Ramos (cell line): ENCODE data around the gene SPNS3.

Experiments used
- in situ Hi-C: fragments of 300-500 bp; cut with MboI; formaldehyde crosslinking; loops from one replicate; pipeline ENCODE4 v1.14.3; 2022; ENCODE audit warnings: low sequenced_read_pairs; ENCODE audit not compliant: unreplicated experiment

Gene SPNS3

DNA sequence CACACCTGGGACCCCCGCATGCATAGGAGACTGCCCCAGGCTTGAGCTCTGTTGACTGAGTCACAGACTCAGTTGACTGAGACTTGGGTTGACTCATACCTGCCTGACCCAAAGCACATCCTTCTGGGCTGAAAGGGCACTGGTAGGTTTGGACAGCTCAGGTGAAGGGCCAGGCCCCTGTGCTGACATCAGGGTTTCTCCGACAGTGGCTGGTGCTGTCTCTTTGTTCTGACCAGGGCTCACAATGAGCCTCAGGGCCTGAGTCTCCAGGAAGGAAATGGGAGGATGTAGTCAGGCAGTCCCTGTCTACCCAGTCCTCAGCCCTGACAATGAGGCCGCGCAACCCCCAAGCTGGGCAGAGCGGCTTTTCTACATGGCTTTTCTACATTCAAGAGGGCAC is 71.4 kb downstream of the SPNS3 start:
- in situ Hi-C loops: no loop called here

DNA sequence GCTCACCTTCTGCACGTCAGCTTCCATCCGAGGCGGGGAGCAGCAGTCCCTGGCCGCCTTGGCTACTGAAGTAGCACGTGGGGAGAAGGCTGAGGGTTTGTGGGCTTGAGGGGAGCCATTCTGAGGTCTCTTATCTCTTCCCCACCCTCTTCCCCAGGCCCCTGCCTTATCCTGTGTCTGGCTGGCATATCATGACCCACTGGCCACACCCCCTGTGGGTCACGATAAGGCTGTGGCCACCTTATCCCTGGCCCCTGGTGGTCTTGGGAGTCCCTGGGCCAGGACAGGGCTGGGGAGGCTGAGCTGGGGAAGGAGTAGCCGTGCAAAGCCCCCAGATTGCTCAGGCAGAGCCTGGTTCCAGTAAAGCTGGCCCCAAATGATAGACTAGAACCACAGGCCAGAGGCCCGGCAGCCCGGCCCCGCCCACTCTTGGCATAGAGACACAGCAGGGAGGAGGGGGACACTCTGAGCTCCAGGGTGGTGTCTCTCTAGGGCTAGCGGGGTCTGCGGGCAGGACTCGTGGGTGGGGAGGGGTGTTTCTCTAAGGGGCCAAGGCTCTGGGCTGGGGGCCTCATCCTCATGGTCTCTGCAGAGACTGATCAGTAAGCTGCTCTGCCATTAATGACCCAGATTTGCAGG is 72.6 kb downstream of the SPNS3 start:
- in situ Hi-C loops: no loop called here

DNA sequence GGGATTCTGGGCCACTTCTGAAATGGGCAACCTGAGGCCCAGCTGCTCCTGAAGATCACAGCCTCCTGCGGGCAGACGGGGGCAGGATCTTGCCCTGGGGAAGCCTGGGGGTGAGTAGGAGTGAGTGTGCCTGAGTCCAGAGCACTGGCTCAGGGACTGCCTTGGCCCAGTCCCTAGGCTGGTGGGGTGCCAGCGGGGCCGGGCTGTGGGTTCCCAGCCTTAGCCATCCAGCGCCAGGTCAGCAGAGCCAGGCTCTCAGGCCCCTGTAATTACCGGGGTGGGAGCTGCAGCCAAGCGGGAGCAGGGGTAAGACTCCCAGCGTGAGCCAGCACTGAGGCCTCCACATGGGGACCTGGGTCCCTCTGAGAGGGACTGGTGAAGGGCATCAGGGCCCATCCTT is 73.2 kb downstream of the SPNS3 start:
- in situ Hi-C loops: no loop called here

DNA sequence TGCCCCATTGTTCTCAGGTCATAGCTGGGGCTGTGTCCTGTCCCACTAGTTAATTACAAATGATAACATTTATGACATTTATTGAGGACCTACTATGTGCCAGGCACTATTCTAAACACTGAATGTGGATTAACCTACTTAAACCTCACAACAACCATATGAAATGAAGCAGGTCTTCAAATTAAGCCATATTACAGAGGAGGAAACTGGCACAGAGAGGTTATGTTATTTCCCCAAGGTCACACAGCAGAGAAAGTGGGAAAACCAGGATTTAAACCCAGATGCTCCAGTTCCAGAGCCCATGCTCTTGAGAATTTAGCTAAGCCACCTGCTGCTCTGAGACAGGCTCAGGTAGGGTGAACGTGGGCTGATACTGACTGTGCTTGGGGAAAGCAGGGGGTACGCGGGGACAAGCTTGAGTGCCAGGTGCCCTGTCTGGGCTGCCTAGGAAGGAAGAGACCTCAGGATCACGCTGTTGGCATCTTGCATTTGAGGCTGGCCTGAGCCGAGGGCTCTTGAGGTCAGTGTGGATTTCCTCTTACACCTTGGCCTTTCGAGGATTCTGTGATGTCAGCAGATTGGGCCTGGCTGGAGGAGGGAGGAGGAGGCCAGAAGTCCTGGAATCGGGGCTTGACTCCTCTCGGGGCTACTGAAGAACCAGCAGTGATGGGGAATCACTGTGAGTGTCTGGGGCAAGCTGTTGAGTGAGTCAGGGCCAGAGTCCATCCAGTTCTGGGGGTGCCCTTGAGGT is 73.8 kb downstream of the SPNS3 start:
- in situ Hi-C loops: no loop called here

DNA sequence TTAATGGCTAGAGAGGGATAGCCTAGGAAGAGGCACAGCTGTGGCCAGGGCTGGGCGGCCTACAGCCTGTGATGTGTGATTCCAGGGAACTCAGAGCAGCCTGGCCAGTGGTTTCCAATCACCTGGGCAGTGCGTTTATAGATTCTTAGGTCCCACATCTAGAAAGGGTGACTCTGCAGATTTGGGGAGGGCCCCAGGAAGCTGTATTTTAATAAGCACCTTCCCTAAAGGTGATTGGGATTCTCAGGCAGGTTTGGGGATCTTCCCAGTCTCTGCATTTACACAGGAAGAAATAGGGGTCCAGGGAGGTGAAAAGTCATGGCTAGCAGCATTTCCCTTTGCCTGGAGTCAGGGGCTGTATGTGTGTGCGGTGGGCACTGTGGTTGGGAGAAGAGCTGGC is 74.5 kb downstream of the SPNS3 start:
- in situ Hi-C loops: no loop called here

DNA sequence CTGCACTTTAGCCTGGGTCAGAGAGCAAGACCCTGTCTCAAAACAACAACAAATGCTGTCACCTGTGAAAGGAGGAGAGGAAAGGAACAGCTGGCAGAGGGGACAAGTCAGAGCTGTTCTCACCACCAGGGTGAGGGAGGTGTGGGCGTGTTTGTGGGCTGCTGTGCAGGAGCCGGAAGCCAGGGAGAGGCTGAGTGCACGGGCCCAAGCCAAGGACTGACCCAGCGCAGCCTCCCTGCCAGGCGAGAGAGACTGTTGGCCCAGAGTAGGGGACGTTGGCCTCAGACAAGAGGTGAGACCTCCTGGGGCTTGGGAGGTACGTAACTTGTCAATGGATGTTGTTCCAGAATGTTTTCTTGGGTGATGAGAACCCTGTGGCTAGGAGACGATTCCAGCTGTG is 75.7 kb downstream of the SPNS3 start:
- in situ Hi-C loops: no loop called here

DNA sequence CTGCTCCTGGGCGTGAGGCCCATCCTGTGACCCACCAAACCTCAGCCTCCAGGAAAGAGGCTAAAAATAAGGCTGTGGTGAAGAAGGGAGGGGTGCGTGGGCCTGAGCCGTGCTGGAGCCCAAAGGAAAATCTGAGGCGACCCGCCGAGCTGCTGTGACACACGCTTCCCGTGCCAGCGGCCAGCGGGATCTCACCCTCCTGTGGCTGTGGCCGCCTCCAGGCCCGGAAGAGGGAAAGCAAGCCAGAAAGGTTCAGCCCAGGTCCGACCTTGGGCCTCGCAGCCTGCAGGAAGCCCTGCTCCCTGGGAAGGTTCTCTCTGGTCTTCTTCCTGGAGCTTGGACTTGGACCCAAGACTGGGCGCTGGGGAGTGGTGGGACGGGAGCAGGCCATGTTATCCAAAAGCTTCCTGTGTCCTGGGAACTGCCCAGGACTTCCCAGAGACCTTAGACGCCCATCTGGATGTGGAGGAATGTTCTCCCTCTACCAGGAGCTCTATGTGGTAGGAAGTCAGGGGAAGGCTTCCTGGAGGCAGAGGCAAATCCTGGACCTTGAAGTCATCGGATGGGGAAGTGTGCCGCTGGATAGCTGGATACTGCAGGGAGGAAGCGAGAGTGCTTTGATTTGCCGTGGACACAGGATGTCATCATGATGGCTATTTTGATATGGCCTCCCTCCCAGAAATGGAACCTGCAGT is 76.3 kb downstream of the SPNS3 start:
- in situ Hi-C loops: no loop called here

DNA sequence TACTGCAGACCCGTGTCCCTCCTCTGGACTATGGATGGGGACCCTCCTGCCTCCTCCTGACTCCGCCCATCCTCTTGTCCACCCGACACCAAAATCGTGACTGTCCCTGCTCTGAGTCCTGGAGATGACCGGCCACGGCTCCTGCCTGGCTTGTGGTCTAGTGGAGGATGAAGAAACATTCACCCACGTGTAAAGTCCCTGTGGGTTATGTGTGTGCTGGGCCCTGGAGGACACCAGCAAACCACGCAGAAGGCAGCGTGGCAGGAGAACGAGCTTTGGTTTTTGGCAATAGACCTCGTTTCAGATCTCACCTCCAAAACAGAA is 76.8 kb downstream of the SPNS3 start:
- in situ Hi-C loops: no loop called here

DNA sequence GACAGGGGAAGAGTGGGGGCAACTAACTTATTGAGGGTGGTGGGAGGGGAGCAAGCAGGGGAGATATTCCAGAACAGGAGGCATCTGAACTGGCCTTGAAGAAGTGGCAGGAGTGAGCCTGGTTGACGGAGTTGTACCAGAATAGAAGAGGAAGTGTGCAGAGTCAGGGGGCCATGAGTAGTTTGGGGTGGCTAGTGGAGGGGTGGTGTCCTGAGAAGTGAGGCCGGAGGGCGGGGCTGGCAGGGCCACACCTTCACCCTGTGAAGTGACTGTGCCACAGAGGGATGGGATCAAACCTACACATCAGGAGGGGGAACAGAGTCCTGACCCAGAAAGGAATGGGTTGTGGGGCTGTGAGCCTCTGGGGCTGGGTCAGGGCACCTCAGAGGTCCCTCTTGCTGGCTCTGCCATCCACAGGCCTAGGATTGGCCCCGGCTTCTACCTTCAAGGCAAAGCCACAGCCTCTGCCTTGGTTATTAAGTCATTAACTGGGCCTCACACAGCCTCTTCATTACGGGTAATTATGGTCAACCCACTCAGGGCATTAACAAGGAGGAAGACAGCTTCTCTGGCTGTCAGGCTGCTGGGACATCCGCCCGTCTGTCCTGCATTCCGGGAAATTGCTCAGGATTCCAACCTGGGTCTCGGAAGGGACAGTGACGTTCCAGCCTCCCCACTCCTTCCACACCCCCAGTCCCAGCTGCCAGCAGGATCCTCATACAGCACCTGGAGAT is 77.6 kb downstream of the SPNS3 start:
- in situ Hi-C loops: no loop called here

DNA sequence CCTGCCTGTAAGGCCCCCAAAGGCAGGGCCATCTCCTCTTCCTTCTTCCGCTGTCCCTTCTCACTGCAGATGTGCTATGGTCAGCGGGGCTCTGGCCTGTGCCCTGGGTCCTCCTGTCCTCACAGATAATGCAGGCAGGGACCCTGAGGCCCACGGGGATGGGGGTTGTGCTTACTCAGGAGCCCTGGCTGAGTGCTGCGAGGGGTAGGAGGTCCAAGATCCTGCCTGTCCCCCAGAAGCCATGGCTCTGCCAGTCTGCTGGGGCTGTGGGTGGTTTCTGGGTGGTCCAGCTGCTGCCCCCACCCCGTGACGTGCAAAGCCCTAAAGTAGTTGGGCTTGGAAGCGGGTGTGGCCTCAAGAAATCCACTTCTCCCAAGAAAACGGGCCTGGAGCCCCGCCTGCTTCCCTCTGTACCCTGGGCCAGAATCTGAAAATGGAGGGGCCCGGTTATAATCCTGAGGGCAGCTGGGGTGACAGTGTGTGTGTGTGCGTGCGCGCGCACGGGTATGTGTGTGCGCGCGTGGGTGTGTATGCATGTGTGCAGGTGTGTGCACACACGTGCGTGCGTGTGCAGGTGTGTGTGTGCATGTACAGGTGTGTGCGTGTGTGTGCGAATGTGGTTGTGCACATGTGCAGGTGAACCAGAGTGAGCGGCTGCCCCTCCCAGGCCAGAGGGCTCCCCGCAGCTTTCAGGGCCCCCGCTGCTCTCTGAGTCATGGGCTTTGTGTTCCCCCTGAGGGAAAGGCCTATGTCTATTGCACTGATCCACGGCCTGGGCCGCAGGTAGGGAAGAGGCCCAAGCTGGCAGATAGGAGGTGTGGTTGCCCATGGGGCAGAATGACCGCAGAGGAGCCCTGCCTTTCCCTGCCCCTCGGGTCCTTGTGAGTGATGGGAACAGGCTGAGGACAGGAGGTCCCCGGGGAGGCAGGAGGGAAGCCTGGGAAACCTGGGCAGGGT is 78.7 kb downstream of the SPNS3 start:
- in situ Hi-C loops: no loop called here

DNA sequence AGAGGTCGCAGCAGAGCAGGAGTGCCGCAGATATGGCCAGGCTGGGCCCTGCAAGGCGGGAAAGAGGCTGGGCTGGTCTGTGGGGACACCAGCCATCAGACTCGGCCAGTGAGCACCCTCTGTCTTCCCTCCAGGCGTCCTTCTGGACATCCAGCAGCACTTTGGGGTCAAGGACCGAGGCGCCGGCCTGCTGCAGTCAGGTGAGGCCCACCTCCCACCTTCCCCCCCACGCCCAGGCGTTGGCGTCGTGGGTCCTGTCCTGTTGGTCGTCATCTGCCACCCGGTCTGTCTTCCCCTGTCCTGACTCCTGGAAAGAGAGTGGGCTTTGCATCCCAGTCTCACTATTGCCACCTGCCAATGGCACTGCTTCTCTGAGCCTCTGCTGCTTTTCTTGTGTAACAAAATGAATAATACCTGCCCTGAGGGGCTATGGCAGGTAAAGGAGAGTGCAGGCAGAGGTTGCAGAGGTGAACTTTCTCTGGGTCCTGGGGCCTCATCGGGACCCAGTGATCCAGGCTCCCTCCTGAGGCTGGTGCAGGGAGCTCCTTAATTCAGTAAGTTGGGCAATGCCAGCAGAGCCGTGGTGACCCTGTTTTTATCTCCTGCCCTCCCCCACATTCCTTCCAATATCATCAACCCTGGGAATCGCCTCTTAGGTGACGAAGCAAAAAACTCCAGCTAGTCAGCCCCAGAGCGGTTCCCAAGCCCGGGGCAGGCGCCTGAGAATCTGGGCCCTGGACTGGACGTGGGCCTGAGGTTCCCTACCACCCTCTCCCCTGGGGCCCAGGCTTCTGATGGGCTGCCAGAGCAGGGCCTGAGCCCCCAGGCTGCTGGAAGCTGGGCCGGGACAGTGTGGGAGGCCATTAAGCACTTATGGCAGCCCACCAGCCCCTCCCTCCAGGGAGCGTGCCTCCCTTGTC is 79.6 kb downstream of the SPNS3 start:
- in situ Hi-C loops: no loop called here

DNA sequence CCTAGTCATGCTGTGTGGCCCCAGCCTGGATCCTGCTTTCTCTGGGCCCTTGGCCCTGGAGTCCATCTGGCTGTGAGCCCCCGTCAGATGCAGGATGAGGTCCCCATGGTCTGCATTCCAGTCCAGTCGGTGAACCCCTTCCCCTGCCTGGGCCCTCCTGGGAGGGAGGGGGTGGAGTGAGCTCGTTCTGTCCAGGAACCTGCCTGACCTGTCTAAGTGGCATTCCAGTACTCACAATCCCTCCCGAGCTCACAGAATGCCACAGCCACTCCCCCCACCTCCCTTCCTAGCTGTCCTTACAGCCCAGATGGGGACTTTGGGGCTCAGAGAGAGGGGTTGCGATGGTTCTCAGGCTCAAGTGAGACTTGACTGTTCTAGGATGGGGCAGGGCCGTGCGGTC is 80.5 kb downstream of the SPNS3 start:
- in situ Hi-C loops: no loop called here

DNA sequence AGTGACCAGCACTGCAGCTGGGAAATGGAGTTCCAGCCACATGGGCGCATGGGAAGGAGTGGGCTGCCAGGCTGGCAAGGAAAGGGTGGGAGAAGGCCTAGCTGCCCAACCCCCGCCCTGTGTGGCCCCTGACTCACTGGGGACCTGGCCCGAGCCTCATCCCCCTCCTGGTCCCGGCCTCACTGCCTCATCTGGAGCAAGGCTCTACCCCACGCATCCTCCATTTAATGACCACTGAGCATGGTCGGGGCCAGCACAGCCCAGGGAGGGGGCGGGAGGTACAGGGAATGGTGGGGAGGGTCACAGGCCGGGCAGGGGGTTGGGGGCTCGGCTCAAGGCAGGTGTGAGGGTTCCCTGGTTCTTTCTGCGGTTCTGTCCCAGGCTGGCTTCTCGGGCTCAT is 81.0 kb downstream of the SPNS3 start:
- in situ Hi-C loops: no loop called here

DNA sequence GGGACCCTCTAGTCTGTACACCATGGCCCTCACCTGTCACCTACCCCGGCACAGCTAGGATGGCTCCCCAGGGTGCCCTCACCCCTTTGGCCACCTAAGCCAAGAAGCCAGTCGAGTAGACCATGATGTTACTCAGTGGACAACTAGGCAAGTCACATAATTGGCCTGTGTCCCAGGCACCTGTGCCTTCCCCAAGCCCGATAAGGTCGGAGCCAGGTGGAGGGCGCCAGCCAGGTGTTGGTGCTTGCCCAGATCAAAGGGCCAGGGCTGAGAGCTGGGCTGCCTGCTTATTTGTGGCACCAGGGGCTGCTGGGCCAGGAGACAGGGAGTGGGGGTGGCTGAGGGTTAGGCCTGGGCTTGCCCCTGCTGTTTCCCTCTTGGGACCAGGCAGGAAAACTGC is 81.8 kb downstream of the SPNS3 start:
- in situ Hi-C loops: no loop called here

DNA sequence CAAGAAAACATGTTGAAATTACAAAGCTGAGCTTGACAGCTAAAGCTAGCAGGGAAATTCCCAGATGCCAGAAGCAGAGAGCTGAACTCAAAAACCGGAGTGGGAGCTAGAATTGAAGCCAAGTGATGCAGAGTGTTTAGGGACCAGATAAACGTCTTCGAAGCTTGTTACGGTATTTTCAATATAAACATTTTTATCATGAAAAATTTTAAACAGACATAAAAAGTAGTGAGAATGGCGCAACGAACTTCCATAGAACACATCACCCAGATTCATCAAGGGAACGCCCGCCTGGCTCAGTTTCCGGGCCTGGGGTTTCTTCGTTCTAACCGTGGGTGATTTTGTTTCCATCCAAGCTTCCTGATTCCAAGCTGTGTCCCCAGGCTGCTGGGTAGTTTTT is 83.0 kb downstream of the SPNS3 start:
- in situ Hi-C loops: no loop called here

DNA sequence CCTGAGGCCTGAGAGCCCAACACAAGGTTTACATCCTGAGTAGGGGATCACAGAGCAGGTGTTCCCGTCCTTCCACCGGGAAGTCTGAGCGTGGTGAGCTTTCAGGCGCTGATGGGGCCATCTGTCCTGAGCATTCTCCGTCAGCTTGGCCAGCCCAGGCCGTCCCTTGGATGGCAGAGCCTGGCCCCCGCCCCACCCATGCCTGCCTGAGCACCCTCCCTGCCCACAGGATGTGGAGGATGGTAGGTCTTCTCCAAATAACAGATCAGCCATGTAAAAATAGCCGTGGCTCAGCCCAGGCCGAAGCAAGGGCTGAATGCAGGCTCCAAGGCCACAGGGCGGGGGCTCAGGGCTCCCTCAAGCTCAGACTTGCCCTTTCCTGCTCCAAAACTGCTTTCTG is 85.2 kb downstream of the SPNS3 start:
- in situ Hi-C loops: no loop called here

DNA sequence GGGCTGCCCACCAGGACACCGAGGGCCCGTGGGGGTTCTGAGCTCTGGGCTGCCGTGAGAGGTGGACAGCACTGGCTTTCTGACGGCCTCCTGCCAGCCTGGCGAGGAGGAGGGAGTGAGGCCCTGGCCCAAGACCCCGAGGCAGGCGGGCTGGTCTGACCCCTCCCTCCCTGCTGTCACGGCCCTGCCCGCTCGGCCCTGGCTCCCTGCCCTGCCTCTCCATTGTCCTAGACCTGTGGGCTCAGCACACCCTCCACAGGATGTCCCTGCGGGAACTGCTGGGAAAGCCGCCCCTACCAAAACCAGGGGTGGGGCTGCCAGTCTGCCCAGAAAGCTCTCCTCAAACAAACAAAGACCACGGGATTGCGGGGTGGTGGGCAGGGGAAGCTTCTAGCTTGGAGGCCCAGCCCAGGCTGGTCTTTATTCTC is 85.6 kb downstream of the SPNS3 start:
- in situ Hi-C loops: no loop called here

DNA sequence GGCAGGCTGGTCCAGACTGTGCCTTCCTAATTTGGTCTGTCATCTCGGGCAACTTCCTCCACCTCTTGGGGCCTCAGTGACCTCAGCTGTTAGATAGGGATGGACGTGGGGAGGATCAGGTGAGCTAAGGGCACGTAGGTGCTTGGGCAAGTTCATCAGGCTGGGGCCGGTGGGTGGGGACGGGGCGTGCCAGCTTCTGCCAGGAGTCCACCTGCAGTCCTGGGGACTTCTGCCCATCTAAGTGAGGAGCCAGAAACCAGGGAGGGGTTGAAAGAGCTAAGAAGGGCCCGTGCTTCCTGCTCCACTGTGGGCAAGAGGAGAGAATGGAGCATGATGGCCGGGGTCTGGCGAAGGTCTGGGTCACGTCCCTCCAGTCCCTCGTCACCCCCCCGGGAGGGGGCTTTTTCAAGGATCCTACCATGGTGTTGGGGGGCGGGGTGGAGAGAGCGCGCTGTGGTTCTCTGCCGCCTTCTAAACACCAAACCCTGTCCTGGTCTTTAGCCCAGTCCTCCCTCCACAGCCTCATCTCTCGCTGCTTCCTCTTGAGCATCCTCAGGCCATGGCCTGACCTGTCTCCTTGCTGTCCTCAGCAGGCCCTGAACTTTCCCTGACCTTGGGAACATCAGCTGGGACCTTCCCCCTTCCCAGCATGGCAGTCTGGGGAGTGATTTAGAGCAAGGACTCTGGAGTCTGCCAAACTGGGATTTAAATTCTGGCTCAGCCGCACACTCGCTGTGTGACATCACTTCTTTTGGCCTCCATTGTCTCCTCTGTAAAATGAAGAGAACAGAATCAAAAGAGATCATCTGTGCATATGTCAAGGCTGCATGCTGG is 86.5 kb downstream of the SPNS3 start:
- in situ Hi-C loops: no loop called here
